ENCODE measurements around the gene PIMREG. TPM values are rescaled to one million over a fixed set of nuclear protein-coding genes. Genes with fewer than 3 reads are reported as not detected.
"Not testable (repeated sequence)": the region's sequence is repeated elsewhere in the genome, so short reads cannot be mapped to it uniquely, and the experiment has no call there.

The PIMREG gene
- total RNA-seq, 4 donors from 2014 or later, result 1.0 to 3.3 (median 3.2) TPM

DNA sequence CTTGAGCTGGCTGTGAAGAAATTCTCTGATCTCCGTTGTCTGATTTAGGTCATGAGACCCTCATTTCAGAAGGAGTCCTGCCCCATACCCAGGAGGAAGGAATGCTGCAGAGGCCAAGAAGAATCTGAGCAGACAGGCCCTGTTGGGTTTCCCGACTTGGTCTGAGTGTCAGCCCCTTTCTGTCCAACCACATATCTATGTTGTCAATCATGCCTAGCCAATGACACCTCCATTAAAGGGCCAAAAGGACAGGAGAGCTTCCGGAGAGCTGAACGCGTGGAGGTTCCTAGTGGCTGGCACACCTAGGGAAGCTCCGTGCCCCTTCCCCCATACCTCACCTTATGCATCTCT lies 37.8 kb downstream of the PIMREG start:
- Histone ChIP-seq H3K27ac (no peak overlapping the region), H3K4me3 (no peak overlapping the region), H3K27me3 (no peaks in the 10 kb centered on the region), H3K9me3 (no peaks in the 10 kb centered on the region), H3K36me3 (peaks cover 16% of the 10 kb centered on the region), H3K4me1 (no peaks in the 10 kb centered on the region)
- 85% methylated on average over 6 of the region's 6 CpGs for WGBS
- TF ChIP-seq POLR2AphosphoS5 (IDR thresholded peaks at IDR 0.05), result no peak
- TF ChIP-seq POLR2A (IDR thresholded peaks at IDR 0.05), result no peak
- no peak for TF ChIP-seq EP300 (IDR thresholded peaks at IDR 0.05)
- TF ChIP-seq, protein P1, sequence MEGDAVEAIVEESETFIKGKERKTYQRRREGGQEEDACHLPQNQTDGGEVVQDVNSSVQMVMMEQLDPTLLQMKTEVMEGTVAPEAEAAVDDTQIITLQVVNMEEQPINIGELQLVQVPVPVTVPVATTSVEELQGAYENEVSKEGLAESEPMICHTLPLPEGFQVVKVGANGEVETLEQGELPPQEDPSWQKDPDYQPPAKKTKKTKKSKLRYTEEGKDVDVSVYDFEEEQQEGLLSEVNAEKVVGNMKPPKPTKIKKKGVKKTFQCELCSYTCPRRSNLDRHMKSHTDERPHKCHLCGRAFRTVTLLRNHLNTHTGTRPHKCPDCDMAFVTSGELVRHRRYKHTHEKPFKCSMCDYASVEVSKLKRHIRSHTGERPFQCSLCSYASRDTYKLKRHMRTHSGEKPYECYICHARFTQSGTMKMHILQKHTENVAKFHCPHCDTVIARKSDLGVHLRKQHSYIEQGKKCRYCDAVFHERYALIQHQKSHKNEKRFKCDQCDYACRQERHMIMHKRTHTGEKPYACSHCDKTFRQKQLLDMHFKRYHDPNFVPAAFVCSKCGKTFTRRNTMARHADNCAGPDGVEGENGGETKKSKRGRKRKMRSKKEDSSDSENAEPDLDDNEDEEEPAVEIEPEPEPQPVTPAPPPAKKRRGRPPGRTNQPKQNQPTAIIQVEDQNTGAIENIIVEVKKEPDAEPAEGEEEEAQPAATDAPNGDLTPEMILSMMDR (IDR thresholded peaks at IDR 0.05), result no peak
- DNase-seq (ENCODE audit: low spot score in 2 of 2), result no peak

- WGBS, result 70% methylated on average over 10 of the region's 10 CpGs
- H3K27me3 ChIP-seq; H3K4me1 ChIP-seq; H3K9me3 ChIP-seq; DNase-seq (ENCODE audit: low spot score in 2 of 2); H3K27ac ChIP-seq; H3K4me3 ChIP-seq: not testable (repeated sequence)
- H3K36me3 ChIP-seq, result peaks cover 15% of the 10 kb centered on the region
Observed at GRCh38 chr17:6482796-6483195, 38.5 kb downstream of the PIMREG start.

- 89% methylated on average over 12 of the region's 16 CpGs for WGBS
- TF ChIP-seq POLR2A (IDR thresholded peaks at IDR 0.05) (no peak), EP300 (IDR thresholded peaks at IDR 0.05) (no peak), POLR2AphosphoS5 (IDR thresholded peaks at IDR 0.05) (no peak)
- TF ChIP-seq, protein P1 (IDR thresholded peaks at IDR 0.05), result no peak
- H3K4me3 ChIP-seq, result no peak overlapping the region
- no peak overlapping the region for H3K27ac ChIP-seq
- H3K36me3 ChIP-seq, result peaks cover 12% of the 10 kb centered on the region
- DNase-seq (ENCODE audit: low spot score in 2 of 2), result no peak
- H3K27me3 ChIP-seq, result no peaks in the 10 kb centered on the region
- H3K9me3 ChIP-seq, result no peaks in the 10 kb centered on the region
- H3K4me1 ChIP-seq, result peaks cover 11% of the 10 kb centered on the region
Observed at GRCh38 chr17:6483507-6483906, 39.3 kb downstream of the PIMREG start.

- no peaks in the 10 kb centered on the region for H3K9me3 ChIP-seq
- TF ChIP-seq EP300 (IDR thresholded peaks at IDR 0.05), result no peak
- TF ChIP-seq, protein P1 (IDR thresholded peaks at IDR 0.05), result no peak
- no peak for TF ChIP-seq POLR2A (IDR thresholded peaks at IDR 0.05)
- TF ChIP-seq POLR2AphosphoS5 (IDR thresholded peaks at IDR 0.05), result no peak
- H3K4me3 ChIP-seq, result no peak overlapping the region
- WGBS, result 70% methylated on average over 5 of the region's 5 CpGs
- H3K27ac ChIP-seq, result no peak overlapping the region
- H3K36me3 ChIP-seq, result peaks cover 10% of the 10 kb centered on the region
- DNase-seq (ENCODE audit: low spot score in 2 of 2), result no peak
- no peaks in the 10 kb centered on the region for H3K27me3 ChIP-seq
- H3K4me1 ChIP-seq, result peaks cover 11% of the 10 kb centered on the region
Observed at GRCh38 chr17:6485646-6486412, 41.6 kb downstream of the PIMREG start.

DNA sequence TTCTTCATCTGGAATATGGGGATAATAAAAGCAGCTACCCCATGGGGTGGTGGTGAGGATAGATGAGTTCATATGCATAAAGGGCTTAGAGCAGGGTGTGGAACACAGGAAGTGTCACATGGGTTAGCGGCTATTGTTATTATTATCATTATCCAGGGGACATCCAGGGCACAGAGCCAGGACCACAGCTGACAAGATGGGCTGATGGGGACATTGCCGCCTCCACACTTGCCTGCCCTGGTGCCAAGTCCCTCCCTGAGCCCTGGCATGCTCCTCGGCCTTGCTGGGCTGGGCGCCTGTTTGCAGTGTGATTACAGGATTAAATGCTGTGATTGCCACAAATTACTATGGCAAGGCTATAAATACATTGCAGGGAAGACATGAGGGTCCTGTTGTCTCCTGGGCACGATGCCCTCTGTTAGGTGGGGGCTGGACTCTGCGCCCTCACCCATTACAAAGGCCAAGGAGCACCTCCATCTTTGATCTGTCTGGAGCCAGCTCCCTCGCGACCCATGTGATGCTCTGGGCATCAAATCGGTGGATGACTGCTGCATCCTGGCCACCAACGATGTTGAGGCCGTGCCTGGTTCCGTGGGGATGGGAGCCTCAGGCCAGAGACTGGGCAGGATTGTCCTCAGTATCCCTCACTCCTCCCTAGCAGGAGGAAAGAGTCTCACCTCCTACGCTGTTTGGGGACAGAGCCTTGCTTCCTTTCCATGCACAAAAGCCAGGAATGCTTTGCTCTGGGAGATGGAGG lies 43.2 kb downstream of the PIMREG start:
- DNase-seq (ENCODE audit: low spot score in 2 of 2), result no peak
- Histone ChIP-seq H3K4me1 (peaks cover 11% of the 10 kb centered on the region), H3K27ac (no peak overlapping the region), H3K36me3 (peaks cover 9% of the 10 kb centered on the region), H3K27me3 (no peaks in the 10 kb centered on the region), H3K4me3 (no peak overlapping the region), H3K9me3 (no peaks in the 10 kb centered on the region)
- TF ChIP-seq POLR2AphosphoS5 (IDR thresholded peaks at IDR 0.05), result no peak
- no peak for TF ChIP-seq POLR2A (IDR thresholded peaks at IDR 0.05)
- TF ChIP-seq EP300 (IDR thresholded peaks at IDR 0.05), result no peak
- TF ChIP-seq, protein P1 (IDR thresholded peaks at IDR 0.05), result no peak
- WGBS, result 54% methylated on average over 13 of the region's 13 CpGs

Data from suprapubic skin (tissue), 4 donors.